HG03095 (cell line): Measurements from ENCODE around the gene PSMD3.

Experiments
- ATAC-seq: cut with Tn5 transposase; IDR thresholded peaks from one replicate; pipeline ENCODE4 v1.9.1; 2021; ENCODE audit warnings: moderate library complexity; ENCODE audit not compliant: unreplicated experiment

The PSMD3 gene

GRCh38 chr17:40020146-40020545, 39.5 kb downstream of the PSMD3 start:
- ATAC-seq = no peak

DNA sequence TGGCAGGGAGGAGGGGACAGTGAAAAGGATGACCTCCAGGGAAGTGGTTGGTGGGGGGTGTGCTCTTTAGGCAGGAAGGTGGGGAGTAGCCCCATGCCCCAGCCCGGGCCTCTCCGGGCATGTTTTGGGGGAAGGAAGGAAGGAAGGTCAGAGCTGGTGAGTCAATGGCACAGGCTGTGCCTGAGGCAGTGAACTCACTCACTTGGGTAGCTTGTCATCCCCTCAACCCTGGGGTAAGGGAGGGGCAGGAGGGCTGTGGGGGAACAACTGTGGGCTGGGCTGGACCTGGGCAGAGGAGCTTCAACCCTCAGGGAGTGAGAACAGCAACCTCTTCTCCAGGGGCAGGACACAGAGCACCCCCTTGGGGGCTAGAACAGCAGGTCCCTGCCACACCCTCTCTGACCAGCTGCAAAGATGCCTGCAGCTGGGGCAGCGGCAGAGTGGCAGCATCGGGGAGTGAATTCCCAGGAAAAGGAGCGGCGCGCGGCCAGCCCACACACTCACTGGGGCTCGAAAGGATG, 40.9 kb downstream of the PSMD3 start:
- no peak for ATAC-seq

GRCh38 chr17:40022497-40022896, 41.9 kb downstream of the PSMD3 start:
- ATAC-seq = no peak

GRCh38 chr17:40022961-40023541, 42.4 kb downstream of the PSMD3 start:
- ATAC-seq = no peak

GRCh38 chr17:40023590-40024292, 43.1 kb downstream of the PSMD3 start:
- no peak for ATAC-seq

- no peak for ATAC-seq
These were observed 44.3 kb downstream of the PSMD3 start for GRCh38 chr17:40024901-40025300.

DNA sequence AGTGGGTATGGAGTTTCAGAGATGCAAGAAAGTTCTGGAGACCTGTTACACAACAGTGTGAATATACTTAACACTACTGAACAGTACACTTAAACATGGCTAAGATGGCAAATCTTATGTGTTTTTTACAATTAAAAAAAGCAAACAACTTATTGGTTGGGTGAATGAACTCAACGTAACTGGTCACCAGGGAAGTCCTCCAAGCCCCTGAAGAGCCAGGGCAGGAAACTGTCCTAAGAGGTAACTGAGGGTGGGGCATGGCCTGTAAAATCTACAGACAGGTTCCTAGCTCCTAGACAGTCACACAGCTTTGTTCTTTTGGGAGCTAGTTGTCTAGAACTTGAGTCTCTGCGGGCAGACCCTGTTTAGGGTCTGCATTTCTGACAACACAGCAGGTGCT, 45.0 kb downstream of the PSMD3 start:
- ATAC-seq = no peak

DNA sequence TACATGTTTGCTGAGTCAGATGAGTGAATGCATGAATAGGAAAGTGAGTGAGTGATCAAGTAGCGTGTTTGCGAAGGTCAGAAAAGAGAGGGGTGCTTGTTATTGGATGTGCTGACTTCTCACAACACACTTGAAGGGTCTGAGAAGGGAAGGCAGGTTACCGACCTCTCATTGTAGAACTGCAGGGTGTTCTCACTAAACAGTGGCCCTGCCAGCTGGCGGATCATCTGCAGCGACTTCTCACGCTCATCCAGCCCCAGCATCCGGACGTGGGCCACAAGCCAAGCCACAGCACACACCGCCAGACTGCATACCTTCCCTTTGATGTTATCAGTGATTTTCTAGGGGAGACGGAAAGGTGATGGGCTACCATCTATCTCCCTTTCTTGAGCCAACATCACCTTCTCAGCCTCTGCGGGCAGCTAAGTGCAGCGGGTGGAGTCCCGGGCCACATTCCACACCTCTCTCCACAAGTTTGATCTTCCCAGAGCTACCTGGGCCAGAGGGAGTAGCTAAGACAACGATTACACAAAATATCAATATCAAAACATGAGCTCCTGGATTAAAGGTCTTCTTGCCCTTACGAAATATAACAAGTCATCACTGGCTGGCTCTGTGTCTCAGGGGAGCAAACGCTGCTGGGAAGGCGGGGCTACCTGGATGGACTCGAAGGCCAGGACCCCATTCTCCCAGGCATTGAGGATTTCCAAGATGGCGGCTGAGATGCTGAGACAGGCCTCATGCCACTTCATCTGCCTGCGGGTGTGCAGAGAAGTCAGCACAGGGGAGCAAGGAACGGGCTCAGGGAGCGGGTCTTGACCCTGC, 45.6 kb downstream of the PSMD3 start:
- no peak for ATAC-seq

DNA sequence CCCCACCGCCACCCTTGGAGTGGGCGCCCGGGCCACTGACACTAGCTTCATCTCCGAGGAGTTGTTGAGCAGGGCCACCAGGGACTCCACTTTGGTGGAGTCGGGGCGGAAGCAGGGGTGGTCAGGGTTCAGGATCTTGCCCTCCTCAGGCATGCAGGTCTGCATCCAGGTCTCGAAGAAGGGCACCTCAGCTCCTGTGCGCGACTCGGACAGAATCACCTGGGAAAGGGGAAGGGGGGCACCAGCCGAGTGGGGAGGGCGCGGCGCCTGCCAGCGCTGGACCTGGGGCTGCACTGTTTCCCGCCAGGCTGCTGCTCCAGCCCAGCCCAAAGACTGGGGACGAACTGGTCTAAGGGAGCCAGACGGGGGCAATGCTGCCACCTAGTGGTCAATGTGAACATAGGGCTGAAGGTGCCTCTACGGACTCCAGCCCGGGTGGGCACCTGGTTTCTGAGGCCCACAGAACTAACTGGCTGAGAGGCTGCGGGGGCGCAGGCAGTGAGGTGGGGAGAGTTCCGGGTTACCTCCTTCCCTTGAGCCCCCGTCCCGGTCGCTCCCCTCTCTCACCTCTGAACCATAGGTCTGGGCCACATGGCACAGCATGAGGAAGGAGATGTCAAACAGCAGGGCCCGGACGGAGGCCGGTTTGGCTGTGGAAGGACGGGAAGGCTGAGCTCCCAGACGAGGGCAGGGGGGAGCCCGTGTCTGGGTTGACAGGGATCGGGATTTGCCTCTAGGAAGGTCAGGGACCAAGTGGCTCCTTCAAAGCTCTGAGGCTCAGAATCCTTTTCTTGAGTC, 46.4 kb downstream of the PSMD3 start:
- ATAC-seq = no peak

GRCh38 chr17:40027614-40028012, 47.0 kb downstream of the PSMD3 start:
- no peak for ATAC-seq

DNA sequence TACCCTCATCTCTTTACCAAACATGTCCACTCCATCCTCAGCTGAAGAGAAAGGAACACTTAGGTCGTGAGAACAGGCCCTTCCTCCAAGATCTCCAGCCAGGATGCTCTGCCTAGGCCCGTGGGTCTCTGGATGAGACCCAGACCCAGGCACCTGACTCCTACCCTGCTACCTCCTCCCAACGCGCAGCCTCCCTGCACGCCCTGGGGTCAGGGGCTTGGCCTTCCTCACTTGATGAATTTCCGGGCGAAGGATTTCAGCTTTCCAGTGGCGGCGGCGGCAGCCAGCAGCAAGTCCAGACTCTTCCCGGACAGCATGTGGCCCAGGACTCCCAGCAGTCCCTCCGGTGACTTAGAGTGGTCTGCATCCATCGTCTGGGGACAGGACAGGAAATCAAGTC, 48.0 kb downstream of the PSMD3 start:
- no peak for ATAC-seq

GRCh38 chr17:40031706-40032105, 51.1 kb downstream of the PSMD3 start:
- no peak for ATAC-seq

DNA sequence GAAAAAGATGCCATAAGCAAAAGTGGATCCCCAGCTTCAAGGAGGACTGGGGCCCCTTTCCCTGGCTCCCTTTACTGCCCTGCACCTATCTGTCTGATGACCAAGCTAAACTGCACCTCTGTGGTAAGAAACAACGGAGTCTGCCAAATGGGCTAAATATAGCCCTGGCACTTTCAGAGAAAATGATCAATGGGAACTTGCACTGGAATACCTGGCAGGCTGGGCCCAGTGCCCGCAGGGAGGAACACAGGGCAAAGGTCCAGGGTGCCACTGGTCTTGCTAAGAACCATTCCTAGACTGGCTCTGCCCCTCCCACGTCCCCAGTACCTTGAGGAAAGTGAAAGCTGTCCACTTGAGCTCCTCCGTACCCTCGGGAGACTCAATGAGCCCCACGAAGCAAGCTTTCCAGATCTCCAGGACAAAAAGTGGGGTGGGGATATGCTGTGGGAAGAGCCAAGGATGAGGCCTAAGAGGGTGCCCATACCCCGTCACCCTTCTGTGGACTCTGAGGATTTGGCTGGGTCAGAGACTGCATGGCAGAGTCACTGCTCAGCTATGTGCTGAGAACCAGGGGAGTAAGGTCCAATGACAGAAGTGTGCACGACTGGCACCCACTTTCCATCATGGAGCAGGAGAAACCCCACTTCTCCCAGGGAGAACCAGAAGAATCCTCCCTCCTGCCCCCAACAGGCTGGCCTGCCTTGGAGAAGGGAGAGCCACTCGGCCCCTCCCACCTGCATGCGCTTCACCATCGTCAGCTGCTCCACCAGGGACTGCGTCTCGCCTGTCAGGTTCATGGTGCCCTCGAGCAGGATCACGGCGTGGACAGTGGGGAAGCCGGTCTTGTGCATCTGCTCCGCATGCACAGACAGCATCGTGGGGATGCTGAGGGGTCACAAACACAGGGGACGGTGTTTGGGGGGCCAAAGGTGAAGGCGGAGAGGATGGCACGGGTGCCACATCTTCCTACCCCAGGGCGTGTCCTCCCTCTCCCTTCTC, 52.0 kb downstream of the PSMD3 start:
- ATAC-seq = no peak

GRCh38 chr17:40033339-40033738, 52.7 kb downstream of the PSMD3 start:
- ATAC-seq = no peak

DNA sequence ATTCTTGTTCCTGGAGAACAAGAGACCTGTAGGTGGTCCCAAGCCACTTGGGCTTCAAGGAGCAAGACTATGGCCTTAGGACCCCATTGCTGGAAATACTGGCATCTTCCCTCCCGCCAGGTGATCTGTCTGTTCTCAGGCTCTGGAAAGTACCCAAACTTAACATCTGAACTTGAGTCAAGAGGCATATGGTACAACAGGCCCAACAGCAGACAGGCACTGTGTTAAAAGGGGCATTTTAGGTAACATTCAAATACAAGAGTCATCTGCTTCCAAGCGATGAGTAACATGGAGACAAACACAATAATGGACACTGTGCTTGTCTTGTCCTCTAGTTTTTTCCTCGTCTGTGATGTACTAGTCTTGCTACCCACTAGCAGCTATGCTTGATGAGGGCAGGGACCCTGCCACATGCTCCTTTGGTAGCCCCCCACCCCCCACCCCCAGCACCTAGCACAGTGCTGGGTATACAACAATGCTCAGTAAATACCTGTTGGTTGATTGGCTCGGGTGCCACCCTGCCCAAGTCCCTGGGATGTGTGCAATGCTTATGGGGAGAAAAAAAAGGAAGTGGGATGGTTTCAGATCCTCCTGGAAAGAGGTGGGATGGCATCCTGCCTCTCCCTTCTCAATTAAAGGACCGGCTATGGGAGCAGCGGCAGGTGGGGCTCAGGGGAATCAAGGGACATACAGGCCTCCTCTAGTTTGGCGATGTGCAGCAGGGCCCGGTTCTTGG, 54.0 kb downstream of the PSMD3 start:
- no peak for ATAC-seq

DNA sequence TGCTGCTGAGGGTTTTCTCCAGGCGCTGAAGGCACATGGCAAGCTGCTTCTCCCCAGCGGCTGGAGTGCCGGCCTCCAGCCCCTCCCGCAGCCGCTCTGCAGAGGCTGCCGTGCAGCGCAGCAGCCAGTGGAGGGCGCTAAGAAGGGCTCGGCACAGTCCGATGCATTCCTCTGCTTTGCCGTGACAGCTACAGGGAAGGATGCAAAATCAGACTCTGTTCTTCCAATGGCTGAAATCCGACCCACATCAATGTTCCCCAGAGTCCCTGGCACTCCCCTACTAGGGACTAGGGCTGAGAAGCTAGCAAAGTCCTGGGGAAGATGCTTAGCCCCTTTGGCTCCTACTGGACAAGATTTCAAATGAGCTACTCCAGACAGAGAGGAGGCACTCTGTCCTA, 54.6 kb downstream of the PSMD3 start:
- no peak for ATAC-seq

DNA sequence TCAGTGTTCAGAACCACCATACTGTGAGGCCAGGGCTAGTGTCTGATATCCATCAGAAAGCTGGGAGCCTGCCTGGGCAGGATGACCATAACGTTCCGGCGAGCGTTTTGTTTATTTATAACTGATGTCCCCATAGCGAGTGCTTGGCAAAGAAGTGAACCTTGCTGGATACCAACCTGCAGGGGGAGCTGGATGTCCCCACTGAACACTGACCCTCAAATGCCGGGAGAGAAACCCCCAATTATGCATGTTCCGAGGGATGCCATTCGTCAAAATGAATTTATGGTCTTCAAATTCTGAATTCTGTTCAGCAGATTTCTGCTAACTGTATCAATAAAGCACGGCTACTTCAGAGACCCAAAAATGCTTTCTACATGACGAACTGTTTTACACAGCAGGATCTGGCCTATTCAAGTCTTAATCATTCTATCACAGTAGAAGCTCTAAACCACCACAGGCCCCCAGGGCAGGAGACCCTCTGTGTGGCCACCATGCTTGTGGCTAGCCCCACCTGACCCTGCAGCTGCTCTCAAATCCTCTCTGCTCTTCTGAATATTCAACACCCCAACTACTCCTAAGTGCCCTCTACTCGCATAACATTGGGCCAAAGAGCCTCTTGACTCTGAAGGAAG, 58.4 kb downstream of the PSMD3 start:
- ATAC-seq = no peak

DNA sequence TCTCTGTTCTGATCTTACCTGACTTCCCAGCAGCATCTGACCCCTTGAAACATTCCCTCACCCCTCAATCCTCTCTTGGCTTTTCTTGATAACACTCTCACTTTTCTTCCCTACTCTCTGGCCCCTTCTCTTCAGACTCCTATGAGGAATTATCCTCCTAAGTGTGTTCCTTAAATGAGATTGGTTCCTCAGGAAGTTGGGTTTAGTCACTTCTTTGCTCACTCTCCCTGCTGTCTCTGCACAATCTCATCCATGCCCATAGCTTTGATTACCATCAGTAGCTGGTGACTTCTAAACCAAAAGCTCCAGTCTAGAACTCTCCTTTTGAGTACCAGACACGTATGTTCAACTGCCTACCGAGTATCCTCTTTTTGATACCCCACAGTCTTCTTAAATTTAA, 60.6 kb downstream of the PSMD3 start:
- ATAC-seq = no peak
